ENCODE measurements around the gene XIRP1.

XIRP1 gene

DNA sequence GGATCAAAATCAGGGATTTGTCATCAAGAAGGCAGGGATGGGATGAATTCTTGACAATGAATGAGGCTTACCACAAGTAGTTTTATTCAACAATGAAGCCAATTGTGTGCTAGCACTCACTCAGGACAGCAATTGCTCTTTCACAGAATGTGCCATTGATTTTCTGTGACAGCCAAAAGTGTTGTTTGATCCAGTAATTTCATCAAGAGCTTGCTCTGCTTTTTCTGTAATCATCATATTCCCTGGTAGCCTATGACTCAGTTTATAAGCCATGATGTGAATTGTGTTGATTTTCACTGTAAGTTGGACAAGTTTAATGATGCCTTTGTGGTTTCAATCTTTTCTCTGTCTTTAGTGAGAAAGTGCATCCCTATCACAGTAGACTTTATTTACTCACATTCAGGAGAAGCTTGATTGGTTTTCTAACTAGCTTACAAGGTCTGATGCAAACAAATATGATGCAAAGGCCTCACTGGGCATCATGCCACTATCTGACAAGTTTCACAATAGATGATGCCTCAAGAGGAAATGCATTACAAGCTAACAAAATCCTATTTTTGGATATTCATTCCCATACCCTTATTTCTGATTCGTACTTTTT lies 25.4 kb downstream of the XIRP1 start:
- TF ChIP-seq, protein P1, sequence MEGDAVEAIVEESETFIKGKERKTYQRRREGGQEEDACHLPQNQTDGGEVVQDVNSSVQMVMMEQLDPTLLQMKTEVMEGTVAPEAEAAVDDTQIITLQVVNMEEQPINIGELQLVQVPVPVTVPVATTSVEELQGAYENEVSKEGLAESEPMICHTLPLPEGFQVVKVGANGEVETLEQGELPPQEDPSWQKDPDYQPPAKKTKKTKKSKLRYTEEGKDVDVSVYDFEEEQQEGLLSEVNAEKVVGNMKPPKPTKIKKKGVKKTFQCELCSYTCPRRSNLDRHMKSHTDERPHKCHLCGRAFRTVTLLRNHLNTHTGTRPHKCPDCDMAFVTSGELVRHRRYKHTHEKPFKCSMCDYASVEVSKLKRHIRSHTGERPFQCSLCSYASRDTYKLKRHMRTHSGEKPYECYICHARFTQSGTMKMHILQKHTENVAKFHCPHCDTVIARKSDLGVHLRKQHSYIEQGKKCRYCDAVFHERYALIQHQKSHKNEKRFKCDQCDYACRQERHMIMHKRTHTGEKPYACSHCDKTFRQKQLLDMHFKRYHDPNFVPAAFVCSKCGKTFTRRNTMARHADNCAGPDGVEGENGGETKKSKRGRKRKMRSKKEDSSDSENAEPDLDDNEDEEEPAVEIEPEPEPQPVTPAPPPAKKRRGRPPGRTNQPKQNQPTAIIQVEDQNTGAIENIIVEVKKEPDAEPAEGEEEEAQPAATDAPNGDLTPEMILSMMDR (conservative IDR thresholded peaks at IDR 0.05; ENCODE audit: low read depth, low read length): no peak
- H3K4me3 ChIP-seq (ENCODE audit: low read depth, low read length): no peak overlapping the region
- DNase-seq (ENCODE audit: low read depth): peak; percentile 95

DNA sequence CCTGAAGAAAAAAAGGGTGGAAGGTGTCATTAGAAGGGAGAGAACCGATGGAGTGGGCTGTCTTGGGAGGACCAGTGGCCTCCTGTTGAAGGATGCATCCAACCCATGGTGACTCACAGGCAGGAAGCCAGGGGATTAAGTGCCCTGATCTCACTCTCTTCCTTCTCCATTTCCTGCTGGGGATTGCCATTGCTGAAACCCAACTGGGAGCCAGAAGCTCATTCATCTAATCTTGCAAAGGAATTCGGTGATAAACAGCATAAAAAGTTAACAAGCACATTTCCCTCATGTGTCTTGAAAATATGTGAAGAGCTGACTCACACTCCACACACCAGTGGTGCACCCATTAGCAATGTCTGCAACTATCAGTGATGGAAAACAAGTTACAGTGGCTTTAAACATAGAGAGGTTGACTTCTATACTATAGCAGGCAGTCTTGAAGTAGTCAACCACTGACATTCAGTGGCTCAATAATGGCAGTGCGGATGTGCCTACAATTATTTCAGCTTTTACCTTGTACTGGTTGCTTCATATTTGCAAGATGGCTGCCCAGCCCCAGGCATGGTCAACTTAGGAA lies 26.2 kb downstream of the XIRP1 start:
- peak; percentile 90 for DNase-seq (ENCODE audit: low read depth)
- no peak overlapping the region for H3K4me3 ChIP-seq (ENCODE audit: low read depth, low read length)
- TF ChIP-seq, protein P1 (conservative IDR thresholded peaks at IDR 0.05; ENCODE audit: low read depth, low read length): peak; percentile 20

DNA sequence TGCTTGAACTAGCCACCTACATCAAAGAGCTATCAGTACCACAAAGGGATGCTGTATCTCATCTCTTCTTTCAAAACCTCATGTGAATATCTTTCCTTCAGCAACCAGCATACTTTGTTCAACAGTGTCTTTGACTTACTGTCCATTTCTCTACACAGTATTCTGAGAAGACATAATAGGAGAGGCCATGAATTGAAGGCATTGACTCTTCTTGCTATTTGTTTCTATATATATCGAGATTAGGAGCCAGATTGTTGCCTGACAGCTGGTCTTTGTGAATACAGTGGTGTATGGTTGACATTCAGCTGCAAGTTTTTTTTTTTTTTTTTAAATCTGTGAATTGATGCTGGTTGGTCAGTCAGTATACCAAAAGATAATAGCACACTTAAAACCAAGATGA lies 26.9 kb downstream of the XIRP1 start:
- DNase-seq (ENCODE audit: low read depth): no peak
- TF ChIP-seq, protein P1 (conservative IDR thresholded peaks at IDR 0.05; ENCODE audit: low read depth, low read length): no peak
- no peak overlapping the region for H3K4me3 ChIP-seq (ENCODE audit: low read depth, low read length)

DNA sequence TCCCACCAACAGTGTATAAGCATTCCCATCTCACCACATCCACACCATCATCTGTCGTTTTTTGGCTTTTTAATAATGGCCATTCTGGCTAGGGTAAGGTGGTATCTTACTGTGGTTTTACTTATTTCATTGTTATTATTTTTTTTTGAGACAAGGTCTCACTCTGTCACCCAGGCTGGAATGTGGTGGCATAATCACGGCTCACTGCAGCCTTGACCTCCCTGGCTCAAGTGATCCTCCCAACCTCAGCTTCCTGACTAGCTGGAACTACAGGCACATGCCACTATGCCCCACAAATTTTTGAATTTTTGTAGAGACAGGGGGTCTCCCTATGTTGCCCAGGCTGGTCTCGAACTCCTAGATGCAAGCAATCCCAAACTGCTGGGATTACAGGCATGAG lies 28.0 kb downstream of the XIRP1 start:
- TF ChIP-seq, protein P1 (conservative IDR thresholded peaks at IDR 0.05; ENCODE audit: low read depth, low read length): no peak

DNA sequence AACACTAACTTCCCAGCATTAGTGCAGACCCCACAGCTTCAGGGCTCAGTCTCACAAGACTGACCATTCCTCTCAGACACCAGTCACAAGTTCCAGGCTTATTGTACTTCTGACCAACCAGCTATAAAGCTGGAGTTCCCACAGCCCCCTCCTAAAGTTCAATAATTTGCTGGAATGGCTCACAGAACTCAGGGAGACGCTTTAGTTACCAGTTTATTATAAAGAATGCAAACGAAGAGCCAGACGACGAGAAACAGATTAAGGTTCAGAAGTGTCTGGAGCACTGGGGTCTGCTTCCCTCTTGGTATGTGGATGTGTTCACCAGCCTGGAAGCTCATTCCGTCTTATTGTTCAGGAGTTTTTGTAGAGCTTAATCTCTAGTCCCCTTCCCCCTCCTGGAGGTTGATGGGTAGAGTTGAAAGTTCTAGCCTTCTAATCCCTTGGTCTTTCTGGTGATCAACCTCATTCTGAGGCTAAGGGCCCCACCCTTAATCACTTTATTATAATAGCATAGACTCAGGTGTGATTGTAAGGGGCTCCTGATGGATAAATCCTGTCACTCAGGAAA lies 34.2 kb downstream of the XIRP1 start:
- TF ChIP-seq, protein P1 (conservative IDR thresholded peaks at IDR 0.05; ENCODE audit: low read depth, low read length): no peak
- DNase-seq (ENCODE audit: low read depth): no peak
- H3K4me3 ChIP-seq (ENCODE audit: low read depth, low read length): no peak overlapping the region

More for the DNA sequence above, 28.0 kb downstream of the XIRP1 start:
- no peak overlapping the region for H3K4me3 ChIP-seq (ENCODE audit: low read depth, low read length)
- DNase-seq (ENCODE audit: low read depth): no peak

DNA sequence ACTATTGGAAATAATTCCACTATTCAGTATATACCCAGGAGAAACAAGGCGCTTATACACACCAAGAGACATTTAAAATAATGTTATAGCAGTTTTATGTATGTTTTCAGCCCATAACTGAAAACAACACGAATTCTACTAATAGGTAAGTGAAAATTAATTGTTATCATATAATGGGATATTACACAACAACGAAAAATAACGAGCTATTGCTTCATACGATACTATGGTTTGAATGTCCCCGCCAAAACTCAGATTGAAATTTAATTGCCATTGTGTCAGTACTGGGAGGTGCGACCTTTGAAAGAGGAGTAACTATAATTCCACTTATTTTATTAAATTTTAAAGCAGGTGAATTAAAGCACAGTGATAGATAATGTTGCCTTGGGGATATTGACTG lies 35.0 kb downstream of the XIRP1 start:
- DNase-seq (ENCODE audit: low read depth): no peak
- TF ChIP-seq, protein P1 (conservative IDR thresholded peaks at IDR 0.05; ENCODE audit: low read depth, low read length): no peak
- no peak overlapping the region for H3K4me3 ChIP-seq (ENCODE audit: low read depth, low read length)

DNA sequence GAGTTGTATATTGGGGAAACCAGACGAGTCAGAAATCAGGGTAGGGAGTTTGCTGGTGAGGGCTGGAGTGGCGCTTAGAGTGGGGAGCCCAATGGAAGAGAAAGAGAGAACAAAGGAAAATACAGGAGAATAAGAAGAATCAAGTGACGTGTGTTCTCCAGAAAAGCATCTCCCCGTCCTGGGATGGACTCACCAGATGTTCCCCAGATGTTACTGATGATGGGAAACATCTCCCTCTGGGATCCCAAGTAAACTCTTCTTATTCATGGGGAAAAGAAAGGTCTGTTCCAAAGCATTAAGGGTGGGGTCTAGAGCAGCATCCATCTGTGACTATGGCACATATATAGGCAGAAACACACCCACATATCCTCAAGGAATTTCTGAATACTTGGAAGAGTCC lies 36.0 kb downstream of the XIRP1 start:
- H3K4me3 ChIP-seq (ENCODE audit: low read depth, low read length): no peak overlapping the region
- no peak for DNase-seq (ENCODE audit: low read depth)
- TF ChIP-seq, protein P1 (conservative IDR thresholded peaks at IDR 0.05; ENCODE audit: low read depth, low read length): no peak
